Measurements from ENCODE around the gene MYO9B. TPM values are rescaled to one million over a fixed set of nuclear protein-coding genes. Genes with fewer than 3 reads are reported as not detected.
A peak's percentile ranks its signal among the peaks of the same experiment; 100 is the strongest.

The MYO9B gene
- total and polyA plus RNA-seq, 9 of the 15 experiments (the other 6 are each of a cell fraction or from before 2014, with no cell fraction given) = 2.4 to 77.6 (median 23.0) TPM

- peak; percentile 31 for TF ChIP-seq E2F8 (IDR thresholded peaks at IDR 0.05; ENCODE audit: low read depth, partially characterized antibody)
- TF ChIP-seq MYNN (IDR thresholded peaks at IDR 0.05) = no peak
- no peak for TF ChIP-seq MYNN (CRISPR knock-in tag; IDR thresholded peaks at IDR 0.05)
- TF ChIP-seq MITF (IDR thresholded peaks at IDR 0.05) = no peak
- no peak for TF ChIP-seq CBFA2T3 (IDR thresholded peaks at IDR 0.05)
- TF ChIP-seq ZNF217 (CRISPR knock-in tag; IDR thresholded peaks at IDR 0.05) = no peak
- peak; percentile 73; the same call in 1 of the 2 replicates for TF ChIP-seq ZEB2 (IDR thresholded peaks at IDR 0.05)
- no peak for TF ChIP-seq MED1 (CRISPR knock-in tag; IDR thresholded peaks at IDR 0.05; ENCODE audit: borderline replicate concordance)
- no peak for TF ChIP-seq FOXK1 (CRISPR knock-in tag; IDR thresholded peaks at IDR 0.05; ENCODE audit: borderline replicate concordance)
- 0 out of 2 replicates have a peak, but pooled peaks have one; percentile 23 for TF ChIP-seq HIVEP1 (CRISPR knock-in tag; IDR thresholded peaks at IDR 0.05)
- TF ChIP-seq ETV5 (CRISPR knock-in tag; IDR thresholded peaks at IDR 0.05; ENCODE audit: low read depth) = no peak
- no peak; a peak in 1 of 4 replicates for TF ChIP-seq MLLT1 (IDR thresholded peaks at IDR 0.05)
- TF ChIP-seq HBP1 (CRISPR knock-in tag; IDR thresholded peaks at IDR 0.05) = peak; percentile 65; the same call in 1 of the 2 replicates
- no peak for TF ChIP-seq EGR1 (conservative IDR thresholded peaks at IDR 0.05)
- no peak for TF ChIP-seq ZNF134 (CRISPR knock-in tag; conservative IDR thresholded peaks at IDR 0.05)
- no peak for TF ChIP-seq AFF4 (CRISPR knock-in tag; IDR thresholded peaks at IDR 0.05)
- no peak for TF ChIP-seq ZNF445 (CRISPR knock-in tag; IDR thresholded peaks at IDR 0.05; ENCODE audit: low read depth)
- TF ChIP-seq FOXA1 (IDR thresholded peaks at IDR 0.05; ENCODE audit: borderline replicate concordance) = no peak
- peak; percentile 55 for TF ChIP-seq RBFOX2 (IDR thresholded peaks at IDR 0.05; ENCODE audit: low read depth, low read length)
- no peak for TF ChIP-seq SIN3B (IDR thresholded peaks at IDR 0.05; ENCODE audit: low read depth)
Measured at GRCh38 chr19:17260842-17261325, 185.3 kb downstream of the MYO9B start (continued).
